ENCODE measurements around the gene PPL.

DNA sequence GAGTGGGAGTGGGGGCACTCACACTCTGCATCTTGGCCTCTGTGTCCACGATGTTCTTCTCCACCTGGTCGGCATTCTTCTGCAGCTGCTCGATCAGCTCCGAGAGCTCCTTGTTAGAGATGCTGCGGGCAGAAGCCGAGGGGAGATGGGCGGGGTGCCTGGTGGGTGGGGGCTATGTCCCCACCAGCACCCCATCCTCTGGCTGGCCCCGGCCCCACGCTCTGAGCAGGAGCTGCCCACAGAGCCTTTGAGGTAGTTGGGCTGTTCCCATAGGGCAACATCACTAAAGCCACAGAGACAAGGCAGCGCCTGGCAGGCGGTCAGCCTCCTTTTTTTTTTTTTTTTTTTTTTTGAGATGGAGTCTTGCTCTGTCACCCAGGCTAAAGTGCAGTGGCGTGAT lies 26.1 kb downstream of the PPL start:
- TF ChIP-seq EZH2 (IDR thresholded peaks at IDR 0.05; ENCODE audit: borderline replicate concordance) (no peak), EZH2phosphoT487 (IDR thresholded peaks at IDR 0.05; ENCODE audit: low read depth, severe bottlenecking, unreplicated experiment) (no peak)
- TF ChIP-seq, protein P1, sequence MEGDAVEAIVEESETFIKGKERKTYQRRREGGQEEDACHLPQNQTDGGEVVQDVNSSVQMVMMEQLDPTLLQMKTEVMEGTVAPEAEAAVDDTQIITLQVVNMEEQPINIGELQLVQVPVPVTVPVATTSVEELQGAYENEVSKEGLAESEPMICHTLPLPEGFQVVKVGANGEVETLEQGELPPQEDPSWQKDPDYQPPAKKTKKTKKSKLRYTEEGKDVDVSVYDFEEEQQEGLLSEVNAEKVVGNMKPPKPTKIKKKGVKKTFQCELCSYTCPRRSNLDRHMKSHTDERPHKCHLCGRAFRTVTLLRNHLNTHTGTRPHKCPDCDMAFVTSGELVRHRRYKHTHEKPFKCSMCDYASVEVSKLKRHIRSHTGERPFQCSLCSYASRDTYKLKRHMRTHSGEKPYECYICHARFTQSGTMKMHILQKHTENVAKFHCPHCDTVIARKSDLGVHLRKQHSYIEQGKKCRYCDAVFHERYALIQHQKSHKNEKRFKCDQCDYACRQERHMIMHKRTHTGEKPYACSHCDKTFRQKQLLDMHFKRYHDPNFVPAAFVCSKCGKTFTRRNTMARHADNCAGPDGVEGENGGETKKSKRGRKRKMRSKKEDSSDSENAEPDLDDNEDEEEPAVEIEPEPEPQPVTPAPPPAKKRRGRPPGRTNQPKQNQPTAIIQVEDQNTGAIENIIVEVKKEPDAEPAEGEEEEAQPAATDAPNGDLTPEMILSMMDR (IDR thresholded peaks at IDR 0.05; ENCODE audit: poor library complexity): no peak

Data from hepatocyte (in vitro differentiated cells).